ENCODE measurements around the gene CELF4.
"Not testable (repeated sequence)": the region's sequence is repeated elsewhere in the genome, so short reads cannot be mapped to it uniquely, and the experiment has no call there.

Gene CELF4

GRCh38 chr18:37390687-37391086 lies 174.9 kb downstream of the CELF4 start:
- DNase-seq (ENCODE audit: low read depth): no peak

- no peak for DNase-seq (ENCODE audit: low read depth)
These were observed 175.8 kb downstream of the CELF4 start for GRCh38 chr18:37389684-37390368.

GRCh38 chr18:37389041-37389440 lies 176.6 kb downstream of the CELF4 start:
- no peak for DNase-seq (ENCODE audit: low read depth)

- no peak for DNase-seq (ENCODE audit: low read depth)
These were observed 177.2 kb downstream of the CELF4 start for GRCh38 chr18:37388413-37388812.

- peak; percentile 5 for DNase-seq (ENCODE audit: low read depth)
These were observed 179.5 kb downstream of the CELF4 start for GRCh38 chr18:37385846-37386778.

- no peak for DNase-seq (ENCODE audit: low read depth)
These were observed 181.6 kb downstream of the CELF4 start for GRCh38 chr18:37383846-37384595.

GRCh38 chr18:37383036-37383785 lies 182.4 kb downstream of the CELF4 start:
- DNase-seq (ENCODE audit: low read depth): no peak

GRCh38 chr18:37381554-37381953 lies 184.0 kb downstream of the CELF4 start:
- DNase-seq (ENCODE audit: low read depth): no peak

GRCh38 chr18:37380546-37381110 lies 185.0 kb downstream of the CELF4 start:
- no peak for DNase-seq (ENCODE audit: low read depth)

GRCh38 chr18:37378336-37379010 lies 187.1 kb downstream of the CELF4 start:
- DNase-seq (ENCODE audit: low read depth): no peak

- no peak for DNase-seq (ENCODE audit: low read depth)
These were observed 190.4 kb downstream of the CELF4 start for GRCh38 chr18:37375181-37375580.

- no peak for DNase-seq (ENCODE audit: low read depth)
These were observed 197.3 kb downstream of the CELF4 start for GRCh38 chr18:37368110-37368954.

GRCh38 chr18:37364237-37364636 lies 201.4 kb downstream of the CELF4 start:
- DNase-seq (ENCODE audit: low read depth): no peak

GRCh38 chr18:37362158-37362890 lies 203.3 kb downstream of the CELF4 start:
- no peak for DNase-seq (ENCODE audit: low read depth)

GRCh38 chr18:37361335-37362157 lies 204.1 kb downstream of the CELF4 start:
- DNase-seq (ENCODE audit: low read depth): no peak

- DNase-seq (ENCODE audit: low read depth): not testable (repeated sequence)
These were observed 207.5 kb downstream of the CELF4 start for GRCh38 chr18:37358061-37358460.

GRCh38 chr18:37355772-37356171 lies 209.8 kb downstream of the CELF4 start:
- no peak for DNase-seq (ENCODE audit: low read depth)

- no peak for DNase-seq (ENCODE audit: low read depth)
These were observed 214.5 kb downstream of the CELF4 start for GRCh38 chr18:37351110-37351509.
